Measurements from ENCODE around the gene SNAP47.

Gene SNAP47

DNA sequence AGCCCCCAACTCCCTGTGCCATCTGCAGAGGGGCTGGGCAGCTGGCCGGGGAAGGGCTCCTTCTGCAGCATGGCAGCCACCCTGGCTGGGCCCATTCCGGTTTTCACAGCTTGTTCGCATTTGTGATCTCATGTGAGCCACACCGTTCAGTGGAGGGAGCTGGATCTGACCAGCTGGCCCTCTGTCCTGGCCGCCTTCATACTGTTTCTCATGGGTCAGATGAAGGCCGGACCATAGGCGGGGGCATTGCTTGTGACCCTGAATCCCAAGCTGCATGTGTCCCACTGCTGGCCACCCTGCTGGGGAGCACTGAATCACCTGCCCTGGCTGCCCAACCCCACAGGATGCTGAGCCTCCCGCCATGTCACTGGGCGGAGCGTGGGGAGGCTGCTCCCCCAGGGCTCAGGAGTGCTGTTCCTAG lies 43.8 kb downstream of the SNAP47 start:
- H3K79me2 ChIP-seq (ENCODE audit: control insufficient read depth, low read length), result no peaks in the 10 kb centered on the region
- H3K27ac ChIP-seq (ENCODE audit: low read depth, low read length), result no peak overlapping the region
- no peaks in the 10 kb centered on the region for H3K9me3 ChIP-seq (ENCODE audit: control insufficient read depth, insufficient read depth, low read length)
- no peak overlapping the region for H3K4me3 ChIP-seq (ENCODE audit: low read length)
- H3K9me2 ChIP-seq (replicated peaks; ENCODE audit: control insufficient read depth, low read length), result no peaks in the 10 kb centered on the region
- no peak overlapping the region for H3K4me2 ChIP-seq (ENCODE audit: low read length)
- no peaks in the 10 kb centered on the region for H3K36me3 ChIP-seq (ENCODE audit: control insufficient read depth, low read length)
- no peaks in the 10 kb centered on the region for H3K27me3 ChIP-seq (ENCODE audit: control insufficient read depth, low read length)
- TF ChIP-seq EZH2phosphoT487 (IDR thresholded peaks at IDR 0.05; ENCODE audit: borderline replicate concordance, low read length), result no peak
- TF ChIP-seq, protein P1, sequence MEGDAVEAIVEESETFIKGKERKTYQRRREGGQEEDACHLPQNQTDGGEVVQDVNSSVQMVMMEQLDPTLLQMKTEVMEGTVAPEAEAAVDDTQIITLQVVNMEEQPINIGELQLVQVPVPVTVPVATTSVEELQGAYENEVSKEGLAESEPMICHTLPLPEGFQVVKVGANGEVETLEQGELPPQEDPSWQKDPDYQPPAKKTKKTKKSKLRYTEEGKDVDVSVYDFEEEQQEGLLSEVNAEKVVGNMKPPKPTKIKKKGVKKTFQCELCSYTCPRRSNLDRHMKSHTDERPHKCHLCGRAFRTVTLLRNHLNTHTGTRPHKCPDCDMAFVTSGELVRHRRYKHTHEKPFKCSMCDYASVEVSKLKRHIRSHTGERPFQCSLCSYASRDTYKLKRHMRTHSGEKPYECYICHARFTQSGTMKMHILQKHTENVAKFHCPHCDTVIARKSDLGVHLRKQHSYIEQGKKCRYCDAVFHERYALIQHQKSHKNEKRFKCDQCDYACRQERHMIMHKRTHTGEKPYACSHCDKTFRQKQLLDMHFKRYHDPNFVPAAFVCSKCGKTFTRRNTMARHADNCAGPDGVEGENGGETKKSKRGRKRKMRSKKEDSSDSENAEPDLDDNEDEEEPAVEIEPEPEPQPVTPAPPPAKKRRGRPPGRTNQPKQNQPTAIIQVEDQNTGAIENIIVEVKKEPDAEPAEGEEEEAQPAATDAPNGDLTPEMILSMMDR (IDR thresholded peaks at IDR 0.05; ENCODE audit: low read depth, low read length, poor library complexity, severe bottlenecking), result no peak
- H3F3A ChIP-seq (ENCODE audit: control insufficient read depth, insufficient read depth), result no peaks in the 10 kb centered on the region
- H3K4me1 ChIP-seq (ENCODE audit: control insufficient read depth, low read length), result no peaks in the 10 kb centered on the region
- no peaks in the 10 kb centered on the region for H4K20me1 ChIP-seq (ENCODE audit: control insufficient read depth, insufficient read depth, low read depth, low read length)

DNA sequence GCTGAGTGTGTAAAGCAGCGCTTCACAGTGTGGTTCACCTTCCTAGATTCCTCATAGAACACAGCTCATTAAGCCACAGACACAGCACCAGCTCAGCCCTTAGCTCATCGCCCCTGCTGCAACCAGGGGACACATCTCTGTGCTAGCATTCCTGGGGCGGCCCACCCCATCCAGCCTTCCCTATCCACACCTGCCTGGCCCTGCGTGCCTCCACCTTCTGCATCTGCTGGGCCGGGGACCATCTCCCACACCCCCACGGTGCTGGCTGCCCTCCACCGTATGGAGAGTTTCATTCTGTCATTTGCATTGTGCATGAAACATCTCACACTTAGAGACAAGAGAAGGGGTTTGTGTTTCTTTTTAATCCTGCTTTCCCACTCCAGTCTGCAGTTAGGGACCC lies 44.5 kb downstream of the SNAP47 start:
- H3K9me2 ChIP-seq (replicated peaks; ENCODE audit: control insufficient read depth, low read length), result no peaks in the 10 kb centered on the region
- H3K79me2 ChIP-seq (ENCODE audit: control insufficient read depth, low read length), result no peaks in the 10 kb centered on the region
- H3K4me2 ChIP-seq (ENCODE audit: low read length), result no peak overlapping the region
- no peaks in the 10 kb centered on the region for H3F3A ChIP-seq (ENCODE audit: control insufficient read depth, insufficient read depth)
- H3K27me3 ChIP-seq (ENCODE audit: control insufficient read depth, low read length), result no peaks in the 10 kb centered on the region
- H3K4me1 ChIP-seq (ENCODE audit: control insufficient read depth, low read length), result no peaks in the 10 kb centered on the region
- H4K20me1 ChIP-seq (ENCODE audit: control insufficient read depth, insufficient read depth, low read depth, low read length), result no peaks in the 10 kb centered on the region
- H3K9me3 ChIP-seq (ENCODE audit: control insufficient read depth, insufficient read depth, low read length), result no peaks in the 10 kb centered on the region
- no peak for TF ChIP-seq EZH2phosphoT487 (IDR thresholded peaks at IDR 0.05; ENCODE audit: borderline replicate concordance, low read length)
- TF ChIP-seq, protein P1 (IDR thresholded peaks at IDR 0.05; ENCODE audit: low read depth, low read length, poor library complexity, severe bottlenecking), result no peak
- no peaks in the 10 kb centered on the region for H3K36me3 ChIP-seq (ENCODE audit: control insufficient read depth, low read length)
- no peak overlapping the region for H3K4me3 ChIP-seq (ENCODE audit: low read length)
- H3K27ac ChIP-seq (ENCODE audit: low read depth, low read length), result no peak overlapping the region

DNA sequence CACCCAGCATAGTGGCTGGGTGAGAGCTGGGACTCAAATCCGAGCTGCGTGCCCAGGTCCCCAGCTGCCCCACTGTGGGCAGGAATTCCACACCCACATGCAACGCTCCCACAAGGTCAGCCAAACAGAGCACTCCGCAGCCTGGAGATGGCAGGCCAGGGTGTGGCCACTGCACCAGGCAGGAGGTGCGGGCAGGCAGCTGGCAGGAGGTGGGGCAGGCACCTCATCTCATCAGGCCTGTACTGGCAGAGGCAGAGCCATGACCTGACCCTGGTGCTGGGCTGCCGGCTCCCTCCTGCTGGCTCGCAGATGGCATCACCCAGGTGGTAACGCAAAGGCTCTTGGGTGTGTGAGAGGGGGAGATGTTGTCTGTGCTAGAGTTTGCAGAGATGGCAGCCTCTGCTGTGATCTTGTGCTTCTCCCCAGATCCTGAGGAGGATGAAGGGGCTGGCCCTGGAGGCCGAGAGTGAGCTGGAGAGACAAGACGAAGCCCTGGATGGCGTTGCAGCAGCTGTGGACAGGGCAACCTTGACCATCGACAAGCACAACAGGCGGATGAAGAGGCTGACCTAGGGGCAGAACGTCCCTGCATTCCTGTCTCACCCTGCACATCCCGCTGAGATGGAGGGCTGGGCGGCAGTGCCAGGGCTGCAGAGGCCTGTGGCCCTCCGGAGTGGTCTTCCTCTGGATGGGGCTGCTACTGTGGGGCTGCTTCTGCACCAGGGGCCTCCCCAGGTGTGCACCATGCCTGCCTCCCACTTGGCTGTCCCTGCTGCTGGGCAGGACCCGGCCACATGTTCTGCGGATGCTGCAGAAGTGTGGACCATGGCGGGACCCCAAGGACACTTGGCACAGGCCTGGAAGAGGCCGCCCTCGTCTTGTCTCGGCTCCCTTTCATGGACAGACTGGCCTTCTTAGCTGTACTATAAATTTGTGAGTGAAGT lies 45.1 kb downstream of the SNAP47 start:
- Histone ChIP-seq H3K79me2 (ENCODE audit: control insufficient read depth, low read length) (no peaks in the 10 kb centered on the region), H3F3A (ENCODE audit: control insufficient read depth, insufficient read depth) (no peaks in the 10 kb centered on the region), H3K27me3 (ENCODE audit: control insufficient read depth, low read length) (no peaks in the 10 kb centered on the region), H3K4me3 (ENCODE audit: low read length) (no peak overlapping the region), H3K4me2 (ENCODE audit: low read length) (no peak overlapping the region), H3K4me1 (ENCODE audit: control insufficient read depth, low read length) (no peaks in the 10 kb centered on the region), H3K9me2 (replicated peaks; ENCODE audit: control insufficient read depth, low read length) (no peaks in the 10 kb centered on the region), H3K27ac (ENCODE audit: low read depth, low read length) (no peak overlapping the region), H3K9me3 (ENCODE audit: control insufficient read depth, insufficient read depth, low read length) (no peaks in the 10 kb centered on the region), H3K36me3 (ENCODE audit: control insufficient read depth, low read length) (no peaks in the 10 kb centered on the region), H4K20me1 (ENCODE audit: control insufficient read depth, insufficient read depth, low read depth, low read length) (no peaks in the 10 kb centered on the region)
- no peak for TF ChIP-seq EZH2phosphoT487 (IDR thresholded peaks at IDR 0.05; ENCODE audit: borderline replicate concordance, low read length)
- TF ChIP-seq, protein P1 (IDR thresholded peaks at IDR 0.05; ENCODE audit: low read depth, low read length, poor library complexity, severe bottlenecking), result no peak
